Body of pancreas (tissue), 4 donors: Measurements from ENCODE around the gene LRRC9.

Source experiments
- POLR2A ChIP-seq, 3 donors: fragments of 450-650 bp; IDR thresholded peaks; one replicate each; pipeline ENCODE4 v1.6.1; 2016; ENCODE audit warnings: antibody characterized with exemption in 3 of 3, mild to moderate bottlenecking in 2 of 3
- TF ChIP-seq, protein P1 (sequence below), 7 experiments: fragments of 450-650 bp in 4 of 7; fragments of 200-600 bp in 3 of 7; sonication (generic) in 3 of 7; IDR thresholded peaks; one replicate each; pipeline ENCODE4 v1.5.1; 2016 to 2019; ENCODE audit warnings: antibody characterized with exemption in 7 of 7

DNA sequence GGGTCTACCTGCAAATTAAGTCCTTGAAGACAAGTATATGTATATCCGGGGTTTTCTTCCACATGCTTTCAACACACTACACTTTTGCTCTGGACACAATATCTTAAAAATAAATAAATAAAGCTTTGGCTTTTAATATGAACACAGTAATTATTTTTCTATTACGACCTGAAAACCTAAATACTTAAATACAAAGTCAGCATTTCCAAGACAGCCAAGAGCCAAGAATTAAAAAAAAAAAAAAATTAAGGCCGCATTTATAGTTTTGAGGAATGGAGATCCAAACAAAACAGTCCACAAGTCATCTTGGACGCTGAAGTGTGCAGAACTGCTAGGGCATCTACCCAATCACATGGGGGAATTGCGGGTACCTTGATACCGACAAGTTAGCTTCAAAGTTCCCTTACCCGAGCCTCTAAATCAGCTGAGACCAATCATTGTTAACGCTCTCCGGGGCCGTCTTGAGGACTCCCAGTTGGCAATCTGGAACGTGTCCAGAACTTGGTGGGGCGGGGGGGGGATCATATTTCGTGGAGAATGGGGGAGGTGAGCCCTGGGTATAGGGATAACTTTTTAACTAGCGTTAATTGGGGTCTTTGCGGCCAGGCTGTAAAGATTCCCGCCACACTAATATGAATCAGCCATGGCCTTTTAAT is 171.0 kb downstream of the LRRC9 start:
- no peak for TF ChIP-seq POLR2A (IDR thresholded peaks at IDR 0.05)
- TF ChIP-seq, protein P1, sequence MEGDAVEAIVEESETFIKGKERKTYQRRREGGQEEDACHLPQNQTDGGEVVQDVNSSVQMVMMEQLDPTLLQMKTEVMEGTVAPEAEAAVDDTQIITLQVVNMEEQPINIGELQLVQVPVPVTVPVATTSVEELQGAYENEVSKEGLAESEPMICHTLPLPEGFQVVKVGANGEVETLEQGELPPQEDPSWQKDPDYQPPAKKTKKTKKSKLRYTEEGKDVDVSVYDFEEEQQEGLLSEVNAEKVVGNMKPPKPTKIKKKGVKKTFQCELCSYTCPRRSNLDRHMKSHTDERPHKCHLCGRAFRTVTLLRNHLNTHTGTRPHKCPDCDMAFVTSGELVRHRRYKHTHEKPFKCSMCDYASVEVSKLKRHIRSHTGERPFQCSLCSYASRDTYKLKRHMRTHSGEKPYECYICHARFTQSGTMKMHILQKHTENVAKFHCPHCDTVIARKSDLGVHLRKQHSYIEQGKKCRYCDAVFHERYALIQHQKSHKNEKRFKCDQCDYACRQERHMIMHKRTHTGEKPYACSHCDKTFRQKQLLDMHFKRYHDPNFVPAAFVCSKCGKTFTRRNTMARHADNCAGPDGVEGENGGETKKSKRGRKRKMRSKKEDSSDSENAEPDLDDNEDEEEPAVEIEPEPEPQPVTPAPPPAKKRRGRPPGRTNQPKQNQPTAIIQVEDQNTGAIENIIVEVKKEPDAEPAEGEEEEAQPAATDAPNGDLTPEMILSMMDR (IDR thresholded peaks at IDR 0.05), result no peak
